NCI-H1436 treated with DMSO at 0.1 percent for 48 hours (cell line): Measurements from ENCODE around the gene LATS2.

Source experiments
- DNase-seq: peaks from one replicate; lab custom pipeline; 2025; lab: John Stamatoyannopoulos, UW

Gene LATS2

DNA sequence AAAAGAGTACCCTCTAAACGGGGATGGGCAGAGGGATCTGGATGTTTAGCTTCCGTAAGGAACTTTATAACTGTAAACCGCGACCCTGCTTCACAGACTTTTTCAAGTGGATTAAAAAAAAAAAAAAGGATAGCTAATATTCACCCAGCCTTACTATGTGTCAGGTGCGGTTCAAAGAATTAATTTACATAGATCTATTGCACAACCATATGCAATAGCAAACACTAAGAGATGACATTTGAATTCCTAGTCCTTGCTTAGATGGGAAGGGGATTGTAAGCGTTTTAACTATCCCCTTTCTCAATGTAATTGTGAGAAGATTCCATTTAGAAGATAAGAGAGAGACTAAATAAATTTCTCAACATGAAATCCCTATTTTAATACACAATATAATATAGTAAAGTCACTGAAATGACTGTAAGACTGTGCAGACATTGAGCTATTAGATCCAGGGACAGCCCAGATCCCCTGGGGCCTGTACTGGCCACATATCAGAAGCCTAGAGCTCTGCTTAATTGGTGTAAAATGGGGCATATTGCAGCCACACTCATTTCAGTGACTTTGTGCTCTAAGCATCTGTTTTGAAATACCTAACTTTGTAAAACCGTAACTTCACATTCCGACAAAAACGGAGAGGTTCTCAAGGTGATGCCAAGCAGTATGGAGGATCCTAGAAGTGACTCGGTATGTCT is 13.6 kb downstream of the LATS2 start:
- no peak for DNase-seq

DNA sequence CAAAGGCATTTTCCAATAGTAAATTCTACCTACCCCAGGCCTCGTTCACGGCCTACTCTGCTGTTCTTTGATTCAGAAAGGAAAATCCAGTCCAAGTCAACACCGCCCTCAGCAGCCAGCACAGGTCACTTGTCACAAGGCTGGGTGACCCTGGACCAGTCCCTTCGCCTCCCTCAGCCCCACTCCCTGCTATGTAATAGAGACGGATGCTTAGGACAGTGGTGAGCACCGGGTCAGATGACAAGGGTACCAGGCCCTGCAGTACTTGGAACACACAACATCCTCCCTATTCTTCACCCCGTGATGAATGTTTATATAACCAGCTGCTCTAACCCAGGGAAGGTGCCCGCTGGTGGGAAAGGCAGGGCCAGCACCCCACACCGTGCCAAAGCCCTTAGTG is 14.3 kb downstream of the LATS2 start:
- DNase-seq = no peak

DNA sequence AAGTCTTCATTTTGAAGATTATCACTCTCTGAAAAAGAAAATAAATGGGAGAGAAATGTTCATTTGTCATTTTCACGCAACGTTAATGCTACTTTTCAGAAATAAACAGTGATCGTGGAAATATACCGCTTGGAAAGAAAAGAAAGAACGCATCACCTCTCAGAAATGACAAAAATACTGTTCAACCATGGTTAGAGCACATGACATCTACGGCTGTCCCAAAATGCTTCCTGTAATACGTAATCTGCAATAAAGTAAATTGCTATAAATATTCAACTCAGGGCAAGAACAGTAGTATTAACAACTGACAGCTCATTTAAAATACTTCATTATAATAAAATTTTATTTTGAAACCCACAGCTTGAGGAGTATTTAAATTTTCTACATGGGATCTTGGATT is 15.2 kb downstream of the LATS2 start:
- no peak for DNase-seq

DNA sequence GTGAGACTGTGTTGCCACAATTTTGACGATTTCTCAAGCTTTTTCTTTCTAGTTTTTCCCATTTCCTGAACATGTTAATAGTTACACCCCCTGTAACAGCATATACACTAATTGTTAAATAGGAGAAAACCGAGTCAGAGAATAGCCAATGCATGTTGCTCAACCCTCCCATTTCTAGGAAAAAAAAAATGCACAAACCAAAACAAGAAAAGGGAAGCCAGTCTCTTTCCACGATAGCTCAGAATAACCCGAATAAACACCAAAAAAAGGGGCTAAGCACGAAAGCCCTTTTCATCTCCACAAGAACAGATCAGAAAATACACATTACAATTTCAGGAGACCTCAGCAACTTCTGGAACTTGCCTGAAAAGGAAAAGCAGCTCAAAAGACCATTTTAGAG is 16.3 kb downstream of the LATS2 start:
- DNase-seq = no peak

DNA sequence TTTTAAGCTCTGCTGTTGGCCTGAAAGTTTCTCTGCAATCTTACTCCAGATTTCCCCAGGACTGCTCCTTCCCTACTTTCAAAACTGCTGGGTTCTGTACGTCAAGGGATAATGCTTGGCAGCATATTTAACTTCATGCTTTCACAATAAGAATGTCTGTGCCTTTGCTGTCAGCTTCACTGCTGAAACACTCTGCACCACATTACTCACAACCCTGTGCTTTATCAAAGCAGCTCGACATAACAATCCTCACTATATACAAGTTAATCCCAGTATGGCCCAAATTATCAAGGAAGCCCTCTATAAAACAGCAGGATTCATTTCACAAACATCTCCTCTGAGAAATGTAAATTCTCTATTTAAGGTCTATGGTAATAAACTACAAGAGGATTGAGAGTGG is 17.5 kb downstream of the LATS2 start:
- no peak for DNase-seq

DNA sequence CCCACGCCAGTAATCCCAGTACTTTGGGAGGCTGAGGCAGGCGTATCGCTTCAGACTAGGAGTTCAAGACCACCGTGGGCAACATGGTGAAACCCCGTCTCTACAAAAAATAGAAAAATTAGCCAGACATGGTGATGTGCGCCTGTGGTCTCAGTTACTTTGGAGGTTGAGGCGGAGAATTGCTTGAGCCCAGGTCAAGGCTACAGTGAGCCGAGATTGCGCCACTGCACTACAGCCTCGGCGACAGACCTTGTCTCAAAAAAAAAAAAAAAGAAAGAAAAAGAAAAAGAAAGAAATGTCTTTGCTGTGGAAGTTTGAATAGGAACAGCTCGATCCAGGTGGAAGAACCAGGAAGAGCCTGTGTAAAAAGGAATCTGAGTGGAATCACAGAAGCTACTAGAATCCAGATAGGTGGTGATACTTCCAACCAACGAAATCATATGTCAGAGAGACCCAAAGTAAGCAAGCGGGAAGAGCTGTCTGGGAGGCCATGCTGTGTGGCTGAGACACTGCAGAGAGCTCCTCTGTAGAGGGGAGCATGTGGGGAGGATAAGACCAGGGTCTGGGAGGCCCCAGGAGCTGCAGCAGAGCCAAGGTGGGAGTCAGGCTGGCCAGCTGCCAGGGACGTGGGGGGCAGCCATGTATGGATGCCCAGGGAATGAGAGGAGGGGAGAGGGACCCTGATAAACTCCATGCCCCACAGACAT is 21.1 kb downstream of the LATS2 start:
- no peak for DNase-seq

DNA sequence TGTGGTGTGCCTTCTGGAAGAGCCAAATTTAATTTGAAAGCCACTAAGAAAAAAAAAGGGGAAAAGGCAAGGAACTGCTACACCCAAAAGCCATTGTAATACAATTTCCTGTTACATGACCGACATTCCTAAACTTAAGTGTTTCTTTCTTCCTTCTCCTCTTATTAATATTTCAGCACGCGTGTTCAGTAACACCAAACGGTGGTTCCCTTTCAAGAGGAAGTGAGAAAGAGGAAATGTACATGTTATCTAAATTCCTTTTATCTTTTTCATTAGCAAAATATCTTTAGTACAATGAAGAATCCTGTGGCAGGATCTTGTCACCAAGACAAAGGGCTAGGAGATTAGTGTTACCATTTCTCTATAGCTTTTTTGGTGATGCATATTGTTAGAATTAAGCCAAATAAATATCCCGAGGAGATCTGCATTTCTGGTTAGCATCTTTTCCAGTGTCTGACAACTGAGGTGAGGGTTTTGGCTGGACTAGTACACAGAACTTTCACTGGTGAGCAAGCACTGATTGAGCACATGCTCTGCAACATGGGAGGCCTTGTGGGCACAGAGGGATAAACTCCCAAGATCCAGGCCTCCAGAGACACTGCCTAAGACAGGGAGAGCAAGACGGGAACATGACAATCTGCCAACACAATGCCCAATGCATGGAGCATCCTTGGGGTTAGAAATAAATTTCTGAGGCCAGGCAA is 22.1 kb downstream of the LATS2 start:
- DNase-seq = no peak

DNA sequence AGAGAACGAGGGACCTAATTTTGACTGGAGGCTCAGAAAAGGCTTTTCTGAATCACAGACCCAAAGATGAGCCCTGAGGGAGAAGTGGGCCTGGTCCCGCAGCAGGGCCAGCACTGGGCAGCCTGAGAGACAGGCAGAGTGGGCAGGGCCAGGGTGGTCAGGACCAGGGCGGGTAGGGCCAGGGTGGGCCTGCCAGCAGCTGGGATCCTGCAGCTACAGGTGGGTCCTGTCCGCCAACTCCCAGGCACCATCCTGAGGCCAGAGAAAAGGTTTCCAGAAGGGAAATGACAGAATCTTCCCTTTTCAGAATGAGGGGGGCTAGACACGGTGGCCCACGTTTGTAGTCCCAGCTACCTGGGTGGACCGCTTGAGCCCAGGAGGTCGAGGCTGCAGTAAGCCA is 23.7 kb downstream of the LATS2 start:
- no peak for DNase-seq

DNA sequence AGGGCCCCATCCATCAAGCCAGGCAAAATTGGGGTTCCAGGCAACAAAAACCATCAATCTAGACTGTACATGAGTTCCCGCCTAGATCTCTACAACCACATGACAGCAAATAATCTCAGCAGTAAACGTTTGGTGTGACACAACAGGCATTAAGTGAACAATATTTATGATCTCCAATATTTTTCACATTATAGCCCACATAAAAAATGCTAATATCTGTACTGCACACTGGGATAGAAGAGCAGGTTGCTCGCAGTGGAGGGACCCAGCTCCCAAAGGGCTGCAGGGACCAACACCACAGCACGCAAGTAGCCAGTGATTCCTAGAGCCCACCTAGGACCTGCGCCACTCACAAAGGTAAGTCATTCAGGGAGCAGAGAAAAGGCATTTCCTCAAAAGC is 25.9 kb downstream of the LATS2 start:
- no peak for DNase-seq

DNA sequence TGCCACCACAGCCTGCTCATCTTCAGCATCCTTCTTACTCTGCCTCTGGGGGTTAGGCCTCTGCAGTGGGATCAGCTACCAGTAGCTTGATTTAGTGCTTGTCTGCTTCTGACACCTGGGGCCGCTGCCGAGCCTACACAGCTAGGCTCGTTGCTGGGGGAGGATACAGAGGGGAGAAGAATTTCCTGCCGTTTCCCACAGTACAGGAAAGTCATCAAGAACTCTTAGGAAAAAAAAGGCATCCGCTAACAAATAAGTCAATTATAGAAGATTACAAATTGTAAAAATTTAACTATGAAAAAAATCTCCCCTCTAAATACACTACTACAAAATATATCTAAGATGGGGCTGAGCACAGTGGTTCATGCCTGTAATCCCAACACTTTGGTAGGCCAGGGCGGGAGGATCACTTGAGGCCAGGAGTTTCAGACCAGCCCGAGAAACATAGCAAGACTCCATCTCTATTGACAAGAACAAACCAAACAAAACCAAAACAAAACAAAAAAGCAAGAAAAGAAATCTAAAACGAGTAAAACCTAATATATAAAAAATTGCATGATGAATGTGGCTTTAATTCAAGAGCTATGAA is 26.7 kb downstream of the LATS2 start:
- DNase-seq = no peak

DNA sequence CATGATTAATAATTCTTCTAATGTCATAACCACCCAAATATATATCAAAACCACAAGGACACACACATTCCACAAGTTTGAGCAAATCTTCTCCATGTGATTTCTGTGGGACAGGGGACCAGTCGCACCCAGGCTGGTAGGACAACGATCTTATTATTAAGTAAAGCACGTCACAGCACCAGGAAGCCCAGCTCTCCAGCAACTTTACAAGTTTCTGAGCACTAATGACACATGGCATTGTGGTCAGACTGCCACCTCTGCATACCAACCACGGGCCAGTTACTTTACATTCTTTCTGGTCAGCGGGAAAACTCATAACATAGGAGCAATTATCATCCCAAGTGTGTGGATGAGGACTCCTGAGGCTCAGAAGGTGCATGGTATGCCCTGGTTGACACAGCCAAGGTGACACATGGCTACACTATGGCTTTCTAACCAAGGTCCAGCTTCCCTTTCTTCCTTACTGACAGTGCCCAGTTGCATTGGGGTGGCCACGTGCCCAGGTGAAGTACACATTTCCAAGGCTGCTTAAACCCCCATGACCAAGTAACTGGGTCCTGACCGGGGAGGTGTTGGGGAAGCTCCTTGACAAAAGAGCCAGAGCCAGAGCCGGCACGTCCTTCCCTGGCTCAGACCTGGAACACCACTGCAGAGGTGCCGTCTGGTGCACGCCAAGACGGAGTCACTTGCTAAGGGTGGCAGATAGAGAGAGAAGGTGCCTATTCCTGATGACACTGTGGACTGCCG is 27.4 kb downstream of the LATS2 start:
- no peak for DNase-seq

DNA sequence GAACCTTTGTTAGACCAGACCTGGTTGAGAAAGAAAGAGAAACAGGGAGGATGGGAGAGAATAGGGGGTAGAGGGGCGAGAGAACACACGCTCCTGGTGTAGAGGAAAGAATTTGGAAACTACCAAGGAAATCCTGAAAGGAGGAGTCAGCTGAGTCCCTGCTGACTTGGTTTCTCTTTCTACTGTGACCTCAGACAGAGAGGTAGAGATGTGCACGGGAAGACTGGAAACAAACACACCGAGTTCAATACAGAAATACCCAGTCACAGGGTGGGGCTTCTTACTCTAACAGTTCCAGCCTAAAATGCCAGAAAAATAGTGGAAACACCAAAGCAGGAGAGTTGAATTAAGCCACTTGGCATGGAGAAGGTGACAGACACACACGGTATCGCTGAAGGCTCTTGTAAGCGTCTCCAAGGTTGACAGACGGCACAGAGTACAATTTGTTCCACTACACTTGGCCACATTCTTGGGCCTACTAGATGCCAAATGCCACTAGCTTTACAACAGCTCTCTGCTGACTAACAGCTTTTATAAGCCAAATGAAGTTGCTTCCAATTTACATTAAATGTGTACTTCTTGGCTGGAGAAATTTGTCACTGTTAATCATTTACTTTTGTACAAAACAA is 28.1 kb downstream of the LATS2 start:
- no peak for DNase-seq

DNA sequence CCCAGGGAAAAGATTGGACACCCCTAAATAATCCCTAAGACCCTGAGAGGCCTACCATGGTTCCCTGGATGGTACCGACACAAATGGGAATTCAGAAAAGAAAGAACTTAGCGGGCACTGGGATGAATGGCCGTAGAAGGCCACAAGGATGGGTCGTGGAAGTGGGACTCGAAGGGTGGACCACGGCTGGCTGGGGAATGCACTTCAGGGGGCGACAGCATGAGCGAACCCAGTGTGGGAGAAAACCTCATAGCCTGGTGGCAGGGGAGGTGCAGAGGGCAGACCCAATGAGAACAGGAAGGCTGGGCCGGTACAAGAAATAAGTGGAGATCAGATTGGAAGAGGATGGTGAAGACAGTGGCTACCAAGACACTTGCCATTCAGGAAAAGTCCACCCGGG is 28.7 kb downstream of the LATS2 start:
- DNase-seq = no peak

DNA sequence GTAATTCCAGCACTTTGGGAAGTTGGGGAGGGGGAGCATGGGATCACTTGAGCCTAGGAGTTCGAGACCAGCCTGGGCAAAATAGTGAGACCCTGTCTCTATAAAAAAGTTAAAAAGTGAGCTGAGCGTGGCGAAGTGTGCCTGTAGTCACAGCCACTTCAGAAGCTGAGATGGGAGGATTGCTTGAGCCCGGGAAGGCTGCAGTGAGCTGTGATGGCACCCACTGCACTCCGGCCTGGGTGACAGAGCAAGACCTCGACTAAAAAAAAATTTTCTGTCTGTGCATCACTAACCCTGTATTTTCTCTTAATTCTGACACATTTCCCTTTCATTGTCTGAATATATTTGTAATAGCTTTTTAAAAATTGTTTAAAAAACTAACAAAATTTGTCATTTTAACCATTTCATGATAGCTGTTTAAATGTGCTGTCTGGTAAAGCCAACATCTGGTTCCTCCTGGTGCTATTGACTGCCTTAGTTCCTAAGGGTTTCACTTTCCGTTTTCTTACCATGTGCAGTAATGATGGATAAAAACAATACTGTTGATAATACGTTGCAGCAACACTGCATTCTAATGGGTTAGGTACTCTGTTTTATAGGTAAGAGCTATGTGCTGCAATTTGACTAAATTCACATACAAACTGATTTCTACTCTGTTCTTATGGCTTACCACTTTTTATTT is 29.7 kb downstream of the LATS2 start:
- DNase-seq = no peak

DNA sequence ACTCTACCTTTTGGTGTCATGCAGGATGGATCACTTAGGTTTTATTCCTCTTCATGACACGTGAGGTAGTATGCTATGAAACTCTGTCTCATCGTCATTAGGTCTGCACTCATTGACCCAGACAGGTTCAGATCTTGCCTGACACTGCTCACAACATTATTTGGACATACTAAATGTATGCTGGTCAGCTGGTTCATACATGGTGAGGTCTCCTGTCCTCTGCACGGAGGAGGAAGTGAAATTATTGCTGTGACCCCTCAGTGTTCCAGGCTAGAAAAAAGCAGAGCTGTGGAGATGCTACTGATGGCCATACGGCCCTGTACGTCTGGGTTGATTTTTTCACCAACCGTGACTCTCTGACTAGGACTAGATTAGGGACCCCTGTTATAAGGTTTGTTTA is 35.8 kb downstream of the LATS2 start:
- no peak for DNase-seq

DNA sequence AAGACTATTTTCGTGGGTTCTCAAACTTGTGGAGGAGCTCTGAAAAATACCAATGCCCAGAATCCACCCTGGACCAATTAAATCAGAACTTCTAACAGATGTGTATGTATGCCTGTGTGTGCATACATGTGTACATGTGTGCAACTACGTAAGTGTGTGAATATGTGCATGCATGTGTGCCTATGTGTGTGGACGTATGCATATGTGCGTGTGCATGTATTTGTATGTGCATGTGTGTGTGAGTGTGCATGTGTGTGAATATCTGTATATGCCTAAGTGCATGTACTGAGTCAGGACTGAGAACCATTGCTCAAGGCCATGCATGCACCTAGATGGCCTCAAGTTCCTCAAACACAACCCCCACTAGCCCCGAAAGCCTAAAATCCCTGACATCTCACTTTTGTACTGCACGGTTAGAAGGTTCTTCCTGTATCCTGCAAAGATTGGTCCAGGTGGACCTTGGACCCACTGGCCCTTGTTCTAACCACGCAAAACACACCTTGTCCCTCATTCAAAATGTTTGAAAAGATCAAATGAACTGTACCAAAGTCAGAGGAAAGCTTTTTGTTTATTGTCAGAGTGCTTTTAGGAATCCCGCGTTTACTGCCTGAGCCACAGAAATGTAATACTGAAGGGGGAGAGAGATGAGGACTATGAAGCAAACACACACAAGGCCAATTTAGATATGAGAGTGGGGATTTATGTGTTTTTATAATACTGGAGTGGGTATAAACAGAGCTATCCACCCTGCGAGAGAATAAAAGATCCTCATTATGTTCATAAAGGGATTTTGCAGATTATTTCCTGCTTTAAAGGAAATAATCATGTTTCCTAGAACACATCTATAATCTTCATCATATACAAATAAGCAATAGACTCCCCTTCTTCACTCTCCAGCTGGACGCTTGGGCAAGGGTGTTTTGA is 39.1 kb downstream of the LATS2 start:
- DNase-seq = no peak

DNA sequence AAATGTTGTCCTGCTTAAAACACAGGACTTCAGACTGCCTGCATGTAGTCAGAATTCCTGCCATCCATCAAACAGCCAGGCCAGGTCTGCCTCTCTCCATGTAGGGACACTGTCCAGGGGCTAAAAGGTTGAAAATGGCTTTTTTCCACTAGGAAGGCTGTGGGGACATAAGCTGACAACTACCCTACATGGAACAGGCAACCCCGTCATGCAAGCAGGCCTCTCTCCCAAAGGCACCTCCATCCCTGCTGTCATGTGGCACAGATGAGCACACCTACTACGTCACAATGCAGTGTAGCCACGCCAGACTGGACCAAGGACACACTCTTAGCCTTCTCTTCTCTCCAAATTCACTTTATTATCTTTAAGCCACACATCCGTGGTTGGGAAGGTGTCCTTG is 40.8 kb downstream of the LATS2 start:
- no peak for DNase-seq

DNA sequence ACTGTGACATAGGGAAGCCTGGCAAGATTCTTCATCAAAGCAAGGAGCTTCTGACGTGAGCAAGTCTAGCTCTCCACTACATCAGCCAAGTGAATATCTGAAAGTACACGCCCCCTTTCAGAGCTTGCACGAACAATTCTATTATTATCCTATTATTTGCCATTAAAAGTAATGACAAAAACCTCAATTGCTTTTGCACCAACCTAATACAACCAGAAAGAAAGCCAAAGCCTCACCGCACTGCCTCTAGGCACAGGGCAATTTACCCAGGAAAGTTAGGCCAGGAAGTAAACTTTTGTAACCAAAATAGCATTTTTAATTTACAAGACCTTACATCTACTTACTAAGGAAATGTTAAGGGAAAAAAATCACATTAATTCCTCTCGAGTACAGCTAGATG is 41.2 kb downstream of the LATS2 start:
- DNase-seq = no peak

DNA sequence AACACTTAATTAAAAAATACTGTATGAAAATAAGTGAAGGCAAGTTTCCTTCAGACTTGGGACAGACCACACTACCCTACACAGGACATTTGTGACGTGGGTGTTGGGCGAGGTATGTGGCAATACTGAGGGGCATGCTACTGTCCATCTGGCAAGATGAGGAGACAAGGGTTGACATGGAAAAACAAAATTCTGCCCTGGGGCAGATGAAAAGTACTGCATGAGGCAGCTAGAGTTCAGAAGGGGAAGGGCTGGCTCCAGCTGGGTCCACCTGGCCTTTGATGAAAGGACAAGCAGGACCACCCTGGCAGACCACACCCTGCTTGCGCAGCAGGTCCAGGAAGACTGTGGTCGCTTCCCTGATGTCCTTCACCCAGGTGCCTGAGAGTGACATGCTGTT is 43.2 kb downstream of the LATS2 start:
- DNase-seq = no peak

DNA sequence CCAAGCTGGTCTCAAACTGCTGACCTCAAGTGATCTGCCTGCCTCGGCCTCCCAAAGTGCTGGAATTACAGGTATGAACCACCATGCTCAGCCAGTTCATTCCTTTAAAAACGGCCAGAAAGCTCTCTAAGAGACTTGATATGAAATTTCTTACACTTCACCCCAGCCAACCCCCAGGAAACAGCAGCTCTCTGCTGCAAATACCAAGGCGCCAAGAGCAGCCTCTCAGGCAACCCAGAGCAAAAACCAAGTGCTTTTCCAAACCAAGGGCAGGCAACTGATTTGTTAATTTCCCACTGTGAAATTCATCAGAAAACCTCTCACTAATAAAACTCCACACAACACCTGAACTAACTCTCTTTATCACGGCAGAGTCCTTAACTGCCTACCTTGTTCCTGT is 44.9 kb downstream of the LATS2 start:
- DNase-seq = no peak
